Measurements from ENCODE around the gene CORT.
"Not testable (repeated sequence)": the region's sequence is repeated elsewhere in the genome, so short reads cannot be mapped to it uniquely, and the experiment has no call there.

CORT gene

GRCh38 chr1:10440305-10440704, 9.5 kb upstream of the CORT start:
- no peak for DNase-seq

DNA sequence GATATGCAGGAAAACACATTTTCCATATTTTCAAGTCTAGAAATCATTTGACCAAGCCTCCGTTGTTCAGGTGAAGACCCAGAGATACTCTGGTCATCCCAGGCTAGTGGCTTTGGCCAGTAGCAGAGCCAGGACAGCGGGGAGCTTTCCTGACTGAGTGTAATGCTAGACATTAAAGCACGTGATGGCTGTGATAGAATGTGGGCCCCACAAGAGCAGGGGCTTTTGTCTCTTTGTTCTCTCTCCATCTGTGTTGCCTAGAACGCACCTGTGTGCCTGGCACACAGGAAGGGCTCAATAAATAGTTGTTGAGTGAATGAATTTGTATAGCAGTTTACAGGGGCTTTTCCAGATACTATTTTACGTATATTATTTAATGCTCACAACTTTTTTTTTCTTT, 9.0 kb upstream of the CORT start:
- DNase-seq = no peak

GRCh38 chr1:10444248-10444647, 5.6 kb upstream of the CORT start:
- DNase-seq = no peak

- no peak for DNase-seq
These were observed 4.9 kb upstream of the CORT start for GRCh38 chr1:10444795-10445397.

DNA sequence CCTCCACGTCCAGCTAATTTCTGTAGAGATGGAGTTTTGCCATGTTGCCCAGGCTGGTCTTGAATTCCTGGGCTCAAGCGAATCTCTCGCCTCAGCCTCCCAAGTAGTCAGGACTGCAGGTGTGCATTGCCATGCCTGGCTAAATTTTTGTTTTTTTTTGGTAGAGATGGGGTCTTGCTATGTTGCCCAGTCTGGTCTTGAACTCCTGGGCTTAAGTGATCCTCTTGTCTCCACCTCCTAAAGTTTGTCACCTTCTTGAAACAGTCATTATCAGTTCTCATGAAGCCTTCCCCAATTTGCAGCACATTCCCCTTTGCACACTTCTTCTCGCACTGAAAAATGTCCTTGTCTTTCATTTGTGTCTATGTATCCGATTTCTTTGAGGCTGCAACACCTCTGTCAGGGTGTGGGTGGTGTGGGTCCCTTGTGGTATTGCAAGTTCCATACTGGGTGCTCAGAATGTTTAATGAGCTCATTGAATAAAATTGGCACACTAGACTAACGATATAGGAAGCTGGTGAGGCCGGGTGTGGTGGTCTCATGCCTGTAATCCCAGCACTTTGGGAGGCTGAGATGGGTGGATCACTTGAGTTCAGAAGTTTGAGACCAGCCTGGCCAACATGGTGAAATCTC, 2.9 kb upstream of the CORT start:
- DNase-seq = no peak

- no peak for DNase-seq
These were observed 454 bp downstream of the CORT start for GRCh38 chr1:10450156-10450814.

- no peak for DNase-seq
These were observed 1.0 kb downstream of the CORT start for GRCh38 chr1:10450836-10451235.

- no peak for DNase-seq
These were observed 1.5 kb downstream of the CORT start for GRCh38 chr1:10451287-10451686.

DNA sequence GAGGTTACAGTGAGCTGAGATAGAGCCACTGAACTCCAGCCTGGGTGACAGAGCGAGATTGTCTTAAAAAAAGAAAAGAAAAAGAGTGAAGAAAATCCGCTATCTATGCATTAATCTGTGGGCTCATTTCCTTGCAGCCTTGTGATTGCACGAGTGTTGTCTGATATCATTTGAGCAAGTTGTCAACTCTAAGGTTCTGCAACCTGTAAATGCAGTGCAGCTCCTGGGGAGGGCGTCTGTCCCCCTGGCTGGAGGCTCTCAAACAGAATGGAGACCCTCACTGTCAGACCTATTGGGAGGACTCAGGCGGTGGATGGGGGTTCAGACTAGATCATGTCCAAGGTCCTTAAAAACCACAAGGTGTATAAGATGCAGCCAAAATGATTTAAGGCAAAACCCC, 6.2 kb downstream of the CORT start:
- no peak for DNase-seq

- DNase-seq = no peak
These were observed 6.8 kb downstream of the CORT start for GRCh38 chr1:10456661-10457060.

DNA sequence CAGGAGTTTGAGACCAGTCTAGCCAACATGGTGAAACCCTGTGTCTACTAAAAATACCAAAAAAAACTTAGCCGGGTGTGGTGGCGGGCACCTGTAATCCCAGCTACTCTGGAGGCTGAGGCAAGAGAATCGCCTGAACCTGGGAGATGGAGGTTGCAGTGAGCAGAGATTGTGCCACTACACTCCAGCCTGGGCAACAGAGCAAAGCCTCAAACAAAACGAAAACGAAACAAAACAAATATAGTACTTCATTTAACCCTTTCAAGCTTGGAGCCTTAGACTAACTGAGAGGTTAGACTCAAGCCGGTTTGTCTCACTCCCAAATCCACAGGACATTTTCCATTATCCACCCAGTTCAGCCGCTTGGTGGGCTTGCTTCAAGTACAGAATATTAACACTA, 7.6 kb downstream of the CORT start:
- not testable (repeated sequence) for DNase-seq

GRCh38 chr1:10457875-10458274, 8.0 kb downstream of the CORT start:
- DNase-seq = no peak

DNA sequence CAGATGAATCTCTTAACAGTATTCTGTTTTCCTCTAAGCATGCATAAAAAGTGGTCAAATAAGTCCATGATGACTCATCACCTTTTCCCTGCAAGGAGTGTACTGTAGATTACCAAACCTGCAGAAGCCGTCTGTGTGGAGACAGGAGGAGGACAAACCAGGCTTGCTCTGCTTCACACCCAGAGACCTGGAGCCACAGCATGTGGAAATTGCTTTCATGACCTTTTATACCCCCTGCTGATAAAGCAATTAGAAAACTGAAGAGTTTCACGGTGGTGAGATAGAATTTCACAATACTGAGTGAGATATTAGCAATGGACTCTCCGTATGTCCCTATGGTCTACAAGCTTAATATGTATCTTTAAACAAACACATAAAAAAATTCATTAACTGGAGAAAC, 9.4 kb downstream of the CORT start:
- no peak for DNase-seq

DNA sequence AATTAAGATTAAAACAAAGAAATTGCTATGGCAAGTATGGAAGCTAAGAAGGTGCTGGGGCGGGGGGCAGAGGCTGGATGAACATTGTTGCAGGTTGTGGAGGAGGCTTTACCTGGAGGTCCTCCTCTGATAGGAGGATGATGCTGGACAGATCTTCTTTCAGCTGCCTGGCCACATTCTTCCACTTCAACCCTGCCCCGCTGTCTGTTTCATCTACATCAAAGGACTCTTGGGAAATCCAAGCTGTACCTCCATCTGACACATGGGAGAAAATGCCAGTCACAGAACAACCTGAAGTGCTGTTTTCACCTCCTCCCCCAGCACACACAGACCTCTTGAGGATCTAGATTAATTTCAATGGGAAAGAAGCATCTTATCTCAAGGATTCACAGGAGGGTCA, 17.2 kb downstream of the CORT start:
- no peak for DNase-seq

GRCh38 chr1:10470043-10470442, 20.2 kb downstream of the CORT start:
- no peak for DNase-seq

GRCh38 chr1:10471411-10472219, 21.8 kb downstream of the CORT start:
- no peak for DNase-seq

- peak; percentile 91 to 92 for DNase-seq
These were observed 22.7 kb downstream of the CORT start, which contains the start of gene DFFA for GRCh38 chr1:10472220-10473144. Gene DFFA, minus strand, starts transcription at chr1:10472529. Its CDS starts 71 bp downstream, at chr1:10472458.

DNA sequence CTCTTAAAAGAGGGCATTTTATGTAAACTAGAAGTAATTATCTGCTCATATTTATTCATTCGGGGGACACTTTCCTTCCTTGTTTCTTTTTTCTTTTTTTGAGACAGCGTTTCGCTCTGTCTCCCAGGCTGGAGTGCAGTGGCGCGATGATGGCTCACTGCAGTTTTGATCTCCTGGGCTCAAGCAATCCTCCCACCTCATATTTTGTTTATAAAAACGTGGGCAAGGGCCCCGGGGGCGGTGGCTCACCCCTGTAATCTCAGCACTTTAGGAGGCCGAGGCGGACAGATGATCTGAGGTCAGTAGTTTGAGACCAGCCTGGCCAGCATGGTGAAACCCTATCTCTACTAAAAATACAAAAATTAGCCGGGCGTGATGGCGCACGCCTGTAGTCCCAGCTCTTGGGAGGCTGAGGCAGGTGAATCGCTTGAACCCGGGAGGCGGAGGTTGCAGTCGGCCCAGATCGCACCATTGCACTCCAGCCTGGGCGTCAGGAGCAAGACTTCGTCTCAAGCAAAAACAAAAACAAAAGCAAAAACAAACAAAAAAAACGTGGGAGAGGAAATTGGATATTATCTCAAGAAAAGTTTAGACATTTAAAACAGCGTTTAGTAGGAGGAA, 23.4 kb downstream of the CORT start:
- DNase-seq = no peak

DNA sequence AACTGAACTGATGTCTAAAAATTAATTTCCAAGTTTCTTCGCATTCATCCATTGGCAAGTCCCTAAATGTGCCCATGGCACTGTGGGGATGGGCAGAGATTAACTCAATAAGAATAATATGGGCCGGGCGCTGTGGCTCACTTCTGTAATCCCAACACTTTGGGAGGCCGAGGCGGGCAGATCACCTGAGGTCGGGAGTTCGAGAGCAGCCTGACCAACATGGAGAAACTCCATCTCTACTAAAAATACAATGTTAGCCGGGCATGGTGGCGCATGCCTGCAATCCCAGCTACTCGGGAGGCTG, 24.4 kb downstream of the CORT start:
- DNase-seq = not testable (repeated sequence)

DNA sequence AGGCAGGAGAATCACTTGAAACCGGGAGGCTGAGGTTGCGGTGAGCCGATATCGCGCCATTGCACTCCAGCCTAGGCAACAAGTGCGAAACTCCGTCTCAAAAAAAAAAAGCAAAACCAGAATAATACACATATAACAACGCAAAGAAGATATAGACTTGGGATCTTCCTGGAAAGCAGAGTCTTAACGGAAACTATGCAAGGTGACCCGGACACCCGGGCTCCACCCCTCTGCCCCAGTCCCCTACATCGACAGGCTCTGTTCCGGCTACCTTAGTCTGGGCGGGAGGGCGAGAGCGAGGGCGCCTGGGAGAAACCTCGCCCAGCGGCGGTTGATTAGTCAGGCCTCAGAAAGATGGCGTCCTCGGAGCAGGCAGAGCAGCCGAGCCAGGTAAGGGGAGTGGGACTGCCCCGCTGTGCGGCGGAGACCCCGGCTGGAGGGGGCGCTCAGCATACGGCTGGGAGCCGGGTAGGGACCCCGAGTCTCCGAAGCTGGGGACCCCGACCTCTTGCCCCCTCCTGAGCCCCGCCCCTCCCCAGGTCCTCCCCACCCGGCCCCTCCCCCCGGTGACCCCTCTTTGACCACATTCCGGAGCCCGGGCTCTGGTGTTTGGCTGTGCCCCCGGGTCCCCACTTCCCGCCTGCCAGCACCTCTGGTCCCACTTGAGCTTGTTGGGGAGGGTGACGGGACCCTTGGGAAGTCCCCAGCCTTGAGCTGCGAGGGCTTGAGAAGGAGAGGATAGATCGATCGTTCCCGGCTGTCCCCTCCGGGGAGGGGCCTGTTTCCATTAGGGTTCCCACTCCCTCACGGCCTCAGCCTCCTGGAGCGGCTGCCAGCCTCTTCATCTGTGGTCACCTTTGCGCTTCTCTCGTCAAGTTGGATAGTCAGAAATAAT, 25.0 kb downstream of the CORT start, which contains the start of gene PEX14:
Gene PEX14 (plus strand): TSS at position 338 of the 895 bp plus-strand sequence. CDS start 17 bp downstream, at position 355.
- peak; percentile 81 to 88 for DNase-seq

DNA sequence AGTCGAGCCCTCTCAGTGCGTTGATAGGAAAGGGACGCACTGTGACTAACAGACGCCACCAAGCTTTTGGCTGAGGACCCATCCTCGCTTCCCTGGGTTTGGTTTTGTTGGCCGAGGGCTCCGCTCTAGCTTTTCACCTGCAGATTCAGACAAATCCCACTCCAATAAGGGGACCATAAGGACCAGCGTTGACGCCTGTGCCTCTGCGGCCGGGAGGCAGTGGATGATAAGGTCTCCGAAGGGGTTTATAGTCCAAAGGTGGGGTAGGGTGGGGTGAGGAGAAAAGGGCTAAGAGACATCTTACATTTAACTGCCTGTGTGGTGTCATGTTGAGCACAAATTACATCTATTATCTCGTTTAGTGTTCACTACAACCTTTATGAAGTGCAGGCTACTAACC, 25.7 kb downstream of the CORT start:
- no peak for DNase-seq

Measured in CD4-positive, alpha-beta T cell treated with Interleukin-1 beta for 1 hour (primary cell).